CD4-positive, alpha-beta T cell treated with Interleukin-12 subunit alpha and Interleukin-12 subunit beta, for 1 hour (primary cell): Measurements from ENCODE around the gene MEGF9.

Source experiments
- DNase-seq: peaks from one replicate; pipeline ENCODE4 v3.0.0-alpha.2; 2020

Gene MEGF9

GRCh38 chr9:120730654-120731514 is 16.6 kb upstream of the MEGF9 start:
- no peak for DNase-seq

- DNase-seq = no peak
Measured at GRCh38 chr9:120729791-120730241, 15.5 kb upstream of the MEGF9 start.

DNA sequence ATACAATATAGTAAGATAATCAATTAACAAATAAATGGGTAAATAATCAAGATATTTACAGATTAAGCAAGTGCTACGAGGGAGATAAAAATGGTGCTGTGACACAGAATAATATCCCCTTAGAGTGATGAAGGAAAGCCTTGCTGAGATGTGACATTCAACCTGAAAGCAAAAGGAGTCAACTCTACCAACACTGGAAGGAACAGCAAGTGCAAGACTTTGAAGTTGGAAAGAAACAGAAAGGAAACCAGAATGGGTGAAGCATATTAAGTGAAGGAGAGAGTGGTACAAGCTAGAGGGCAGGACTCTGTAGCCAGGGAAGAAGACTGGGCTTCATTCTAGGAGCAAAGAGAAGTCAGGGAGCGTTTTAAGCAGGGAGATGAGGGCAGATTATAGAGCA is 12.2 kb upstream of the MEGF9 start:
- no peak for DNase-seq

GRCh38 chr9:120725907-120726306 is 11.6 kb upstream of the MEGF9 start:
- DNase-seq = no peak

GRCh38 chr9:120724757-120725400 is 10.6 kb upstream of the MEGF9 start:
- DNase-seq = no peak

DNA sequence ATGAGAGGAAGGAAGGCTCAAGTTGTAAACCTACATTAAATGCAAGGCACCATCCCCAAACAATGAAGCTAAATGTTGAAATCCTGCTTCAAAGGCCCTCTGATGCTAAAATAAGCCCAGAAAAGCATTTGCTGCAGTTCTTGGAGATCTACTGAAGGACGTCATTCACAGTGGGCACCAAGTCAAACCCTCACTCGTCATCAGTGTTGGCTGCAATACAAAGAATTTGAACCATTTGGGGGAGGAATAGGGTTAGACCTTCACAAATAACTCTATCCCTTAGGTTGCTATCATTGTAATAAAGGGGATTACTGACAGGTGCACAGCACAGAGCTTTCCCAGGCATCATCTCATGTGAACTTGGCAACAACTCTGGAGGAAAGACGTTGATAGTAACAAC is 9.3 kb upstream of the MEGF9 start:
- no peak for DNase-seq

- DNase-seq = no peak
Measured at GRCh38 chr9:120720404-120720803, 6.1 kb upstream of the MEGF9 start.

- DNase-seq = no peak
Measured at GRCh38 chr9:120718316-120718715, 4.0 kb upstream of the MEGF9 start.

DNA sequence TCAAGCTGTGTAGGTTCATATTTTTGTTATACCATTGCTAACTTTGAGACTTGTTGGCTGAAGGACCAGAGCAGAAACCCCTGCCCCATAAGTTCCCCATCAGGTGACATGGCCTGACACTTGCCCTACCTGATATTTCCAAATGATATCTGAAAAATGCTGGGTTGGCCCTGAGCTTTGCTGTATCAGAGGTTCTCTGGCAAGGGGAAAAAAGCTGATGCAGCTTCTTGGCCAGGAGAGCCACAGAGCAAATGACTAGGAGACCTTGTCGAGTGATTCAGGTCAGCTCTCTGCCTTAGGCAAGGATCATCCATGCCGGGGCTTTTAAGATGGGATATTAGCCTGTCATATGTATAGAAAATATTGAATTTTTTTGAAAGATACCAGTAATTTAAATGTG is 2.9 kb upstream of the MEGF9 start:
- DNase-seq = no peak

- DNase-seq = no peak
Measured at GRCh38 chr9:120716483-120716882, 2.2 kb upstream of the MEGF9 start.

- DNase-seq = no peak
Measured at GRCh38 chr9:120715389-120715924, 1.2 kb upstream of the MEGF9 start.

DNA sequence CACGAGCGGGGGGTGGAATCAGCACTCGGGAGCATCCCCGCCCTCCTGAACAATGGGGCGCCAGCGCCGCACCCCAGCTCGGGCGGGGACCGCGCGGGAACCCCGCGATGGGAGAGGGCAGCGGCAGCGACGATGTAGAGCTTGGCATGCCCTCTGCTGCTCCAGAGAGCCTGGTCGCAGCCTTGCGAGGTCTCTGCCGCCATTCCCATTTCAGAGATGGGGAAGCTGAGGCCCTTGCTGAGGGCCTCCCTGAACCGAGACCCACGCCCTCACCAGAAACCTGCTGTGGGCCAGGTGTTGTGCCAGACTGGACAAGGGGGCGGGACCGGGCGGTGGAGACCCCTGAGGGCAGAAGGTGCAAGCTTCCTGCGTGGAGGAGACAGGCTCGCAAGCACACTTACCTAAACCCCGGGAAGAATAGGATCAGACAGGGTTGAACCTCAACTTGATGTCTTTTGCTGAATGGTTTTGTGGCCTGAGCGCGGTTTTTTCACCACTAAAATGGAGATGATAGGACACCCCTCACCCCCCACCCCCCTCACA is 647 bp upstream of the MEGF9 start:
- no peak for DNase-seq

DNA sequence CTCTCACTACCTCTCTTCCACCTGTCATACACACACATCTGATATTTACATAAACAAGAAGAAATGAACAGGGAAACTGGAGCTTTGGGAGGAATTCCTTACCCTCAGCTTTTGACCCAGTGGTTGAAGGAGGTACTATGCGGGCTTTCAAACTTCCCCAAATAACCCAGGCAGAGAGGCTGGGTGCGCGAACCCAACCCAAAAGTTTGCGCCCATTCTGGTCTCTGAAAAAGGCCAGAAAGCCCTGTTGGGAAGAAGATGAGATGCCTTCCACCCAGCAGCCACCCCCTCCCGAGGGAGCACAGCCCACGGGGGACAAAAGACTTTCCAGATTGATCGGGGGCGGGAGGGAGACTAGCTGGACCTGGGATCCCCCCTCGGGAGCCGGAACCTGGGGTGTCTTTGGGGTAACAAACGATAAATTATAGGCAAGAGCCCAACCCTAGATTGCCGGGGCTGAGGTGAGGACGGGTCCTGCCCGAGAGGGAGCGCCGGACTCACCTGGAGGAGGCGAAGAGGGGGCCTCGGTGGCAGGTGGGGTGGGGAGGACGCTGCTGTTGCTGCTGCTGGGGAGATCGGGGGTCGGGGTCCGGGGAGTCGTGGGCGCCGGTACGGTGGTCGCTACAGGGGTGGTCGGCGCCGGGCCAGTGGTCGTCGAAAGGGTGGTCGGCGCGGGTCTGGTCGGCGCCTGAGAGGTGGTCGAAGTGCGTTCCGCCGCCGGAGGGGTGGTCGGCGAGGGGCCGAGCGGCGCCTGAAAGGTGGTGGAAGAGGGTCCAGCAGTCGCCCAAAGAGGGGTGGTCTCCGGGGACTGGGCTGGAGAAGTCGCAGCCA is 798 bp downstream of the MEGF9 start:
- DNase-seq = peak; percentile 7

GRCh38 chr9:120712539-120713031 is 1.7 kb downstream of the MEGF9 start:
- DNase-seq = no peak

GRCh38 chr9:120711841-120712538 is 2.3 kb downstream of the MEGF9 start:
- peak; percentile 27 for DNase-seq

DNA sequence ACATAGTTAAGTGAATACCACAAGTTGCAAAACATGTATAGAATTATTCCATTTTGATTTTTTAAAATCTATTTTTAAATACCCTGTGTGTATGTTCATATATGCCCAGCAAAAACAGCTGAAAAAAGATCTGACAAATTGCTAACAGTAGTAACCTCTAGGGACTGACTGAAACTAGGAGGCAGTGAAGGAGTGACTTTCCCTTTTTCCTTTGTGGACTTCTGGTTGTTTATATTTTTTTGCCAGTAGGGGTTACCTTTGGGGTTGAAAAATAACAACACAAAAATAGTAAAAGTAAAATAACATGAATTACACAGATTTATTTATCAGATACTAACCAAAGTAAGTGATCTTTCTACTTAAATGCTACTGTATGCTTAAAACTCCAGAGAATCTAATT is 2.9 kb downstream of the MEGF9 start:
- no peak for DNase-seq

GRCh38 chr9:120710110-120710981 is 3.9 kb downstream of the MEGF9 start:
- DNase-seq = peak; percentile 71

- no peak for DNase-seq
Measured at GRCh38 chr9:120708526-120709224, 5.6 kb downstream of the MEGF9 start.

- no peak for DNase-seq
Measured at GRCh38 chr9:120707170-120707569, 7.1 kb downstream of the MEGF9 start.

- no peak for DNase-seq
Measured at GRCh38 chr9:120705174-120705573, 9.1 kb downstream of the MEGF9 start.
